Keratinocyte (primary cell): ENCODE results near the gene TIGIT. TPM values are rescaled to one million over a fixed set of nuclear protein-coding genes. Genes with fewer than 3 reads are reported as not detected.

ENCODE experiments used
- DNase-seq: peaks from one replicate; pipeline ENCODE4 v3.0.0-alpha.2; 2011; ENCODE audit warnings: low read depth, missing footprints, low spot score
- FAIRE-seq: peaks from 2 replicates; lab custom pipeline; 2011; peaks lifted over from hg19 to GRCh38; lab: Jason Lieb, UNC
- H2AFZ ChIP-seq: 2 replicates; pipeline ENCODE4 v1.6.0; 2012; ENCODE audit warnings: low read length, control low read depth, inconsistent platforms; ENCODE audit not compliant: control insufficient read depth
- H3K27ac ChIP-seq: 2 replicates; pipeline ENCODE4 v1.5.1; 2011; ENCODE audit warnings: low read length; ENCODE audit not compliant: control insufficient read depth, insufficient read depth
- H3K27me3 ChIP-seq: 3 replicates; pipeline ENCODE4 v1.6.0; 2011; ENCODE audit warnings: low read length; ENCODE audit not compliant: control insufficient read depth, insufficient read depth; ENCODE audit errors: extremely low read depth
- H3K36me3 ChIP-seq, 2 experiments: 2 replicates in 1 of 2; 3 replicates in 1 of 2; pipeline ENCODE4 v1.5.1; 2011; ENCODE audit warnings: low read length in 2 of 2, mild to moderate bottlenecking in 1 of 2; ENCODE audit not compliant: control insufficient read depth in 2 of 2, insufficient read depth in 2 of 2; ENCODE audit errors: extremely low read depth in 1 of 2
- H3K4me1 ChIP-seq: 3 replicates; pipeline ENCODE4 v1.5.1; 2011; ENCODE audit warnings: low read length; ENCODE audit not compliant: control insufficient read depth, insufficient read depth; ENCODE audit errors: extremely low read depth
- H3K4me2 ChIP-seq: 3 replicates; pipeline ENCODE4 v1.6.0; 2011; ENCODE audit warnings: low read depth, low read length; ENCODE audit not compliant: control insufficient read depth, insufficient read depth; ENCODE audit errors: extremely low read depth
- H3K4me3 ChIP-seq, 3 experiments: fragments of 200-600 bp in 1 of 3; sonication (generic) in 1 of 3; 2 replicates in 2 of 3; 3 replicates in 1 of 3; pipeline ENCODE4 v1.5.1; 2011 to 2016; ENCODE audit warnings: low read length in 3 of 3, mild to moderate bottlenecking in 3 of 3, control low read depth in 2 of 3, inconsistent platforms in 1 of 3, low read depth in 1 of 3, mixed read lengths in 1 of 3, mixed run types in 1 of 3, moderate library complexity in 1 of 3; ENCODE audit not compliant: control insufficient read depth in 2 of 3, insufficient read depth in 2 of 3; ENCODE audit errors: extremely low read depth in 1 of 3
- H3K79me2 ChIP-seq: 2 replicates; pipeline ENCODE4 v1.6.0; 2012; ENCODE audit warnings: low read length; ENCODE audit not compliant: control insufficient read depth, insufficient read depth
- H3K9ac ChIP-seq: 3 replicates; pipeline ENCODE4 v1.6.0; 2011; ENCODE audit warnings: low read length; ENCODE audit not compliant: control insufficient read depth, insufficient read depth; ENCODE audit errors: extremely low read depth
- H3K9me1 ChIP-seq: 3 replicates; pipeline ENCODE4 v1.6.0; 2011; ENCODE audit warnings: low read length; ENCODE audit not compliant: control insufficient read depth, insufficient read depth; ENCODE audit errors: extremely low read depth
- H3K9me3 ChIP-seq: 2 replicates; pipeline ENCODE4 v1.5.1; 2012; ENCODE audit warnings: low read depth, low read length; ENCODE audit not compliant: control insufficient read depth
- H4K20me1 ChIP-seq: 3 replicates; pipeline ENCODE4 v1.6.0; 2011; ENCODE audit warnings: low read length; ENCODE audit not compliant: control insufficient read depth, insufficient read depth; ENCODE audit errors: extremely low read depth
- EZH2 ChIP-seq: IDR thresholded peaks from one replicate; pipeline ENCODE4 v1.6.1; 2012; ENCODE audit warnings: inconsistent platforms, mild to moderate bottlenecking, low read length, moderate library complexity
- dilution Hi-C: fragments of 300-500 bp; cut with MboI; formaldehyde crosslinking; loops from one replicate; pipeline ENCODE4 v1.7.0; 2020; ENCODE audit warnings: low sequenced_read_pairs; ENCODE audit not compliant: extremely low pct_ligation_motif_present
- polyA plus RNA-seq, 5 experiments: library from polyadenylated mRNA; depleted of rRNA in 3 of 5; stranded (reverse) in 3 of 5; stranded (forward) in 1 of 5; unstranded in 1 of 5; fragments of >200 nt; gene quantifications; 1 replicate in 1 of 5; 2 replicates in 3 of 5; 3 replicates in 1 of 5; pipeline versions ENCODE4 v1.2.1 to v1.2.3, GENCODE V29; 2011 to 2012; ENCODE audit warnings: missing spikeins in 2 of 5, low read depth in 1 of 5, low replicate concordance in 1 of 5
- TF ChIP-seq, protein P1 (sequence below), 3 experiments: IDR thresholded peaks in 1 of 3; conservative IDR thresholded peaks in 1 of 3; optimal IDR thresholded peaks in 1 of 3; 2 replicates in 2 of 3; 3 replicates in 1 of 3; pipeline versions ENCODE3 to v1.5.1; 2011; ENCODE audit warnings: low read length in 3 of 3, mild to moderate bottlenecking in 3 of 3, moderate library complexity in 2 of 3, control low read depth in 1 of 3, inconsistent platforms in 1 of 3; ENCODE audit not compliant: insufficient read depth in 2 of 3; ENCODE audit errors: extremely low read depth in 1 of 3

TIGIT gene
- polyA plus RNA-seq, 1 donor (not counting 4 experiments of a cell fraction or from before 2014, with no cell fraction given), result not detected

DNA sequence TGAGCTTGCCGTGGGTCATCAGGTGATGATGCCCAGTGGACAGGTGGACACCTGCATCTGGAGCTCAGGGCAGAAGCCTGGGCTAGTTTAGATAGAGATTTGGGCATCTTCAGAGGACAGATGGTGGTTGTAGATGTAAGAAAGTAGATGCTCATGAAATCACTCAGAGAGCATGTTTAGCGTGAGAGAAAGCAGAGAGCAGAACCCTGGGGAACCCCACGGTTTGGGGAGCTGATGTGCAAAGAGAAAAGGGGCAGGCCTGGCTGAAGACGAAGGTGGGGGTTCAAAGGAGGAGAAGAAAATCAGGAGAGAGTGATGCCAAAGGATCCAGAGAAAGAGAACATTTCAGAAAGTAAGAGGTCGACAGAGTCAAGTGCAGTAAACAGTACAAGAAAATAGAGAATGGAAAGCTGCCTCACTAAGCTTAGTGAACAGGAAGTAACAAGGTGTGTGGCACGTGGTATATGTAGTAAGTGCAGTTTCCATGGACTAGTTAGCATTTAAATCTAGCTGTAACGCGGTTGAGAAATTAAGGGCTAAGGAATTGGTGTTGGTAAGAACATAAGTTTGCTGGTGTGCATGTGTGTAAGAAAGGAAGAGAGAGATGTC is 13.5 kb downstream of the TIGIT start:
- Histone ChIP-seq H3K4me3 (no peak overlapping the region), H3K27me3 (no peaks in the 10 kb centered on the region), H3K27ac (no peak overlapping the region), H4K20me1 (no peaks in the 10 kb centered on the region), H3K9ac (no peak overlapping the region), H3K4me2 (no peak overlapping the region), H3K9me1 (no peaks in the 10 kb centered on the region), H3K4me1 (no peaks in the 10 kb centered on the region), H2AFZ (no peak overlapping the region), H3K79me2 (no peaks in the 10 kb centered on the region), H3K36me3 (no peaks in the 10 kb centered on the region), H3K9me3 (no peaks in the 10 kb centered on the region)
- FAIRE-seq (no peak), DNase-seq (no peak)
- dilution Hi-C loops, result no loop called here
- no peak for TF ChIP-seq EZH2
- TF ChIP-seq, protein P1, sequence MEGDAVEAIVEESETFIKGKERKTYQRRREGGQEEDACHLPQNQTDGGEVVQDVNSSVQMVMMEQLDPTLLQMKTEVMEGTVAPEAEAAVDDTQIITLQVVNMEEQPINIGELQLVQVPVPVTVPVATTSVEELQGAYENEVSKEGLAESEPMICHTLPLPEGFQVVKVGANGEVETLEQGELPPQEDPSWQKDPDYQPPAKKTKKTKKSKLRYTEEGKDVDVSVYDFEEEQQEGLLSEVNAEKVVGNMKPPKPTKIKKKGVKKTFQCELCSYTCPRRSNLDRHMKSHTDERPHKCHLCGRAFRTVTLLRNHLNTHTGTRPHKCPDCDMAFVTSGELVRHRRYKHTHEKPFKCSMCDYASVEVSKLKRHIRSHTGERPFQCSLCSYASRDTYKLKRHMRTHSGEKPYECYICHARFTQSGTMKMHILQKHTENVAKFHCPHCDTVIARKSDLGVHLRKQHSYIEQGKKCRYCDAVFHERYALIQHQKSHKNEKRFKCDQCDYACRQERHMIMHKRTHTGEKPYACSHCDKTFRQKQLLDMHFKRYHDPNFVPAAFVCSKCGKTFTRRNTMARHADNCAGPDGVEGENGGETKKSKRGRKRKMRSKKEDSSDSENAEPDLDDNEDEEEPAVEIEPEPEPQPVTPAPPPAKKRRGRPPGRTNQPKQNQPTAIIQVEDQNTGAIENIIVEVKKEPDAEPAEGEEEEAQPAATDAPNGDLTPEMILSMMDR (optimal IDR thresholded peaks at IDR 0.05 in 1 of 3, IDR thresholded peaks at IDR 0.05 in 1 of 3, conservative IDR thresholded peaks at IDR 0.05 in 1 of 3; ENCODE audit: extremely low read depth in 1 of 3, insufficient read depth in 2 of 3, low read length in 3 of 3), result no peak

DNA sequence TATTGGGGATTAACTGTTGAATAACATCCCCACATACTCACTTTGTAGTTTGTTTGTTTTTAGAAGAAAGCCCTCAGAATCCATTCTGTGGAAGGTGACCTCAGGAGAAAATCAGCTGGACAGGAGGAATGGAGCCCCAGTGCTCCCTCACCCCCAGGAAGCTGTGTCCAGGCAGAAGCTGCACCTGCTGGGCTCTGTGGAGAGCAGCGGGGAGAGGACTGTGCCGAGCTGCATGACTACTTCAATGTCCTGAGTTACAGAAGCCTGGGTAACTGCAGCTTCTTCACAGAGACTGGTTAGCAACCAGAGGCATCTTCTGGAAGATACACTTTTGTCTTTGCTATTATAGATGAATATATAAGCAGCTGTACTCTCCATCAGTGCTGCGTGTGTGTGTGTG is 14.0 kb downstream of the TIGIT start:
- FAIRE-seq, result no peak
- H2AFZ ChIP-seq, result no peak overlapping the region
- no peak for DNase-seq
- no peaks in the 10 kb centered on the region for H3K9me1 ChIP-seq
- H3K36me3 ChIP-seq, result no peaks in the 10 kb centered on the region
- H3K9ac ChIP-seq, result no peak overlapping the region
- no peaks in the 10 kb centered on the region for H3K27me3 ChIP-seq
- no peaks in the 10 kb centered on the region for H4K20me1 ChIP-seq
- dilution Hi-C loops, result no loop called here
- no peak overlapping the region for H3K4me3 ChIP-seq
- H3K9me3 ChIP-seq, result no peaks in the 10 kb centered on the region
- no peak for TF ChIP-seq EZH2
- TF ChIP-seq, protein P1 (optimal IDR thresholded peaks at IDR 0.05 in 1 of 3, IDR thresholded peaks at IDR 0.05 in 1 of 3, conservative IDR thresholded peaks at IDR 0.05 in 1 of 3; ENCODE audit: extremely low read depth in 1 of 3, insufficient read depth in 2 of 3, low read length in 3 of 3), result no peak
- no peak overlapping the region for H3K27ac ChIP-seq
- H3K79me2 ChIP-seq, result no peaks in the 10 kb centered on the region
- no peak overlapping the region for H3K4me2 ChIP-seq
- no peaks in the 10 kb centered on the region for H3K4me1 ChIP-seq
